Measurements from ENCODE around the gene DAZAP2.
"Not testable (repeated sequence)": the region's sequence is repeated elsewhere in the genome, so short reads cannot be mapped to it uniquely, and the experiment has no call there.

The DAZAP2 gene

DNA sequence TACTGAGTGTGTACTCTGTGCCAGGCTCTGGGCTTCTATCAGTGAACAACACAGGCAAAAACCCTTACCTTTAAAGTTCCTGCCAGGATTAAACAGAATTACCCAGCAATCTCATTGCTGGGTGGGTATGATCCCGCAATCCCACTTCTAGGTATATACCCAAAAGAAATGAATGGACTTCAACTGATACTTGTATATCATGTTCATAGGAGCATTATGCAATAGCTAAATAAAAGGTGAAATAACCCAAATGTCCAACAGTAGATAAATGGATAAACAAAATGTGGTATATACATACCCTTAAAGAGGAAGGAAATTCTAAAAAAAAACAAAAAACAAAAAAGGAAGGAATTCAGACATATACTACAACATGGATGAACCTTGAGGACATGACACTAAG, 14.7 kb downstream of the DAZAP2 start:
- peaks cover 7% of the 10 kb centered on the region; the same call in 1 of the 2 replicates for H3K36me3 ChIP-seq (ENCODE audit: insufficient read depth, low read length)
- DNase-seq (no peak), ATAC-seq (ENCODE audit: insufficient read depth, low read depth) (no peak)
- no peak overlapping the region for H3K9ac ChIP-seq (ENCODE audit: low read depth, low read length)
- peaks cover 2% of the 10 kb centered on the region; the same call in 1 of the 2 replicates for H3K4me1 ChIP-seq (ENCODE audit: insufficient read depth, low read length)
- H2AFZ ChIP-seq (ENCODE audit: low read depth, low read length) = no peak overlapping the region
- no peaks in the 10 kb centered on the region for H3K27me3 ChIP-seq (ENCODE audit: insufficient read depth, low read length, poor library complexity)
- no peak overlapping the region for H3K4me3 ChIP-seq (ENCODE audit: low read depth in 1 of 2, low read length in 2 of 2)
- H3K9me3 ChIP-seq (ENCODE audit: insufficient read depth, low read length, severe bottlenecking) = no peaks in the 10 kb centered on the region
- H3K4me2 ChIP-seq (ENCODE audit: insufficient read depth, low read length) = no peak overlapping the region
- H4K20me1 ChIP-seq (ENCODE audit: insufficient read depth, low read length) = no peaks in the 10 kb centered on the region
- TF ChIP-seq, protein P1, sequence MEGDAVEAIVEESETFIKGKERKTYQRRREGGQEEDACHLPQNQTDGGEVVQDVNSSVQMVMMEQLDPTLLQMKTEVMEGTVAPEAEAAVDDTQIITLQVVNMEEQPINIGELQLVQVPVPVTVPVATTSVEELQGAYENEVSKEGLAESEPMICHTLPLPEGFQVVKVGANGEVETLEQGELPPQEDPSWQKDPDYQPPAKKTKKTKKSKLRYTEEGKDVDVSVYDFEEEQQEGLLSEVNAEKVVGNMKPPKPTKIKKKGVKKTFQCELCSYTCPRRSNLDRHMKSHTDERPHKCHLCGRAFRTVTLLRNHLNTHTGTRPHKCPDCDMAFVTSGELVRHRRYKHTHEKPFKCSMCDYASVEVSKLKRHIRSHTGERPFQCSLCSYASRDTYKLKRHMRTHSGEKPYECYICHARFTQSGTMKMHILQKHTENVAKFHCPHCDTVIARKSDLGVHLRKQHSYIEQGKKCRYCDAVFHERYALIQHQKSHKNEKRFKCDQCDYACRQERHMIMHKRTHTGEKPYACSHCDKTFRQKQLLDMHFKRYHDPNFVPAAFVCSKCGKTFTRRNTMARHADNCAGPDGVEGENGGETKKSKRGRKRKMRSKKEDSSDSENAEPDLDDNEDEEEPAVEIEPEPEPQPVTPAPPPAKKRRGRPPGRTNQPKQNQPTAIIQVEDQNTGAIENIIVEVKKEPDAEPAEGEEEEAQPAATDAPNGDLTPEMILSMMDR (IDR thresholded peaks at IDR 0.05; ENCODE audit: borderline replicate concordance, extremely low read depth, low read length, poor library complexity, severe bottlenecking) = no peak
- no peak for TF ChIP-seq EZH2 (IDR thresholded peaks at IDR 0.05; ENCODE audit: borderline replicate concordance, low read depth, low read length, severe bottlenecking)
- no peaks in the 10 kb centered on the region for H3K79me2 ChIP-seq (ENCODE audit: insufficient read depth, low read length)
- no peak overlapping the region for H3K27ac ChIP-seq (ENCODE audit: low read length)

GRCh38 chr12:51254536-51254935, 15.9 kb downstream of the DAZAP2 start:
- Histone ChIP-seq H3K4me1 (ENCODE audit: insufficient read depth, low read length) (no peaks in the 10 kb centered on the region), H3K27ac (ENCODE audit: low read length) (no peak overlapping the region), H3K4me3 (ENCODE audit: low read depth in 1 of 2, low read length in 2 of 2) (no peak overlapping the region), H2AFZ (ENCODE audit: low read depth, low read length) (no peak overlapping the region), H3K9me3 (ENCODE audit: insufficient read depth, low read length, severe bottlenecking) (no peaks in the 10 kb centered on the region), H3K27me3 (ENCODE audit: insufficient read depth, low read length, poor library complexity) (no peaks in the 10 kb centered on the region), H4K20me1 (ENCODE audit: insufficient read depth, low read length) (no peaks in the 10 kb centered on the region), H3K79me2 (ENCODE audit: insufficient read depth, low read length) (no peaks in the 10 kb centered on the region), H3K9ac (ENCODE audit: low read depth, low read length) (no peak overlapping the region), H3K36me3 (ENCODE audit: insufficient read depth, low read length) (no peaks in the 10 kb centered on the region), H3K4me2 (ENCODE audit: insufficient read depth, low read length) (no peak overlapping the region)
- TF ChIP-seq, protein P1 (IDR thresholded peaks at IDR 0.05; ENCODE audit: borderline replicate concordance, extremely low read depth, low read length, poor library complexity, severe bottlenecking) = no peak
- no peak for TF ChIP-seq EZH2 (IDR thresholded peaks at IDR 0.05; ENCODE audit: borderline replicate concordance, low read depth, low read length, severe bottlenecking)
- DNase-seq (no peak), ATAC-seq (ENCODE audit: insufficient read depth, low read depth) (no peak)

DNA sequence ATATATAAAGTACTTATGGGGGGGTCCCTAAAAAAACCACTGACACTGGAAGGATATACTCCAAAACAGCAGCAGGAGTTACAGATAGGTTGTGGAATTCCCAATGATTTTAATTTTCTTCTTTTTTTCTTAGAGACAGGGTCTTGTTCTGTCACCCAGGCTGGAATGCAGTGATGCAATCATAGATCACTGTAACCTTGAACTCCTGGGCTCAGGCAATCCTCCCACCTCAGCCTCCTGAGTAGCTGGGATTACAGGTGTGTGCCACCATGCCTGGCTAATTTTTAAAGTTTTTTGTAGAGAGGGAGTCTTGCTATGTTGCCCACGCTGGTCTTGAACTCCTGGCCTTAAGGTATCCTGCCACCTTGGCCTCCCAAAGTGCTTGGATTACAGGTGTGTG, 21.0 kb downstream of the DAZAP2 start:
- not testable (repeated sequence) for H3K4me3 ChIP-seq (ENCODE audit: low read depth in 1 of 2, low read length in 2 of 2); H3K79me2 ChIP-seq (ENCODE audit: insufficient read depth, low read length); H3K9ac ChIP-seq (ENCODE audit: low read depth, low read length); H3K4me1 ChIP-seq (ENCODE audit: insufficient read depth, low read length); H3K27me3 ChIP-seq (ENCODE audit: insufficient read depth, low read length, poor library complexity); H4K20me1 ChIP-seq (ENCODE audit: insufficient read depth, low read length); H3K9me3 ChIP-seq (ENCODE audit: insufficient read depth, low read length, severe bottlenecking); H2AFZ ChIP-seq (ENCODE audit: low read depth, low read length); DNase-seq; H3K27ac ChIP-seq (ENCODE audit: low read length); H3K36me3 ChIP-seq (ENCODE audit: insufficient read depth, low read length); H3K4me2 ChIP-seq (ENCODE audit: insufficient read depth, low read length); ATAC-seq (ENCODE audit: insufficient read depth, low read depth)

GRCh38 chr12:51262758-51263177, 24.1 kb downstream of the DAZAP2 start:
- no peak overlapping the region for H3K4me2 ChIP-seq (ENCODE audit: insufficient read depth, low read length)

More at GRCh38 chr12:51262758-51263177, 24.1 kb downstream of the DAZAP2 start:
- Histone ChIP-seq H3K4me3 (ENCODE audit: low read depth in 1 of 2, low read length in 2 of 2) (no peak overlapping the region), H3K79me2 (ENCODE audit: insufficient read depth, low read length) (no peaks in the 10 kb centered on the region), H3K27ac (ENCODE audit: low read length) (no peak overlapping the region), H3K9me3 (ENCODE audit: insufficient read depth, low read length, severe bottlenecking) (no peaks in the 10 kb centered on the region), H2AFZ (ENCODE audit: low read depth, low read length) (no peak overlapping the region), H3K9ac (ENCODE audit: low read depth, low read length) (no peak overlapping the region), H3K4me1 (ENCODE audit: insufficient read depth, low read length) (0 out of 2 replicates have a peak, but pooled peaks cover 3% of the 10 kb centered on the region), H4K20me1 (ENCODE audit: insufficient read depth, low read length) (no peaks in the 10 kb centered on the region), H3K27me3 (ENCODE audit: insufficient read depth, low read length, poor library complexity) (no peaks in the 10 kb centered on the region), H3K36me3 (ENCODE audit: insufficient read depth, low read length) (peaks cover 3% of the 10 kb centered on the region; the same call in 1 of the 2 replicates)
- DNase-seq (peak; percentile 51), ATAC-seq (ENCODE audit: insufficient read depth, low read depth) (peak; percentile 71)
- TF ChIP-seq, protein P1 (IDR thresholded peaks at IDR 0.05; ENCODE audit: borderline replicate concordance, extremely low read depth, low read length, poor library complexity, severe bottlenecking) = peak; percentile 40
- TF ChIP-seq EZH2 (IDR thresholded peaks at IDR 0.05; ENCODE audit: borderline replicate concordance, low read depth, low read length, severe bottlenecking) = no peak

Measured in DND-41 (cell line).